HG03135 (cell line): ENCODE measurements around the gene EGFL8.
"Not testable (repeated sequence)": the region's sequence is repeated elsewhere in the genome, so short reads cannot be mapped to it uniquely, and the experiment has no call there.

ENCODE experiments used
- ATAC-seq: cut with Tn5 transposase; IDR thresholded peaks from one replicate; pipeline ENCODE4 v1.9.1; 2021; ENCODE audit warnings: mild to moderate bottlenecking, moderate library complexity; ENCODE audit not compliant: unreplicated experiment

EGFL8 gene

GRCh38 chr6:32164295-32164694 is at the start of gene EGFL8:
TSS of gene EGFL8 (plus strand) at chr6:32164595. CDS start at chr6:32166166, 1,571 bp downstream.
- no peak for ATAC-seq

- ATAC-seq = no peak
These were observed 49.6 kb upstream of the EGFL8 start for GRCh38 chr6:32114796-32115195.

- ATAC-seq = no peak
These were observed 48.8 kb upstream of the EGFL8 start for GRCh38 chr6:32115623-32116022.

- no peak for ATAC-seq
These were observed 47.7 kb upstream of the EGFL8 start for GRCh38 chr6:32116674-32117073.

- no peak for ATAC-seq
These were observed 46.9 kb upstream of the EGFL8 start for GRCh38 chr6:32117461-32117860.

- no peak for ATAC-seq
These were observed 45.4 kb upstream of the EGFL8 start for GRCh38 chr6:32118782-32119628.

- ATAC-seq = no peak
These were observed 43.8 kb upstream of the EGFL8 start for GRCh38 chr6:32120573-32121059.

- ATAC-seq = no peak
These were observed 40.7 kb upstream of the EGFL8 start for GRCh38 chr6:32123681-32124080.

- ATAC-seq = no peak
These were observed 37.5 kb upstream of the EGFL8 start for GRCh38 chr6:32126880-32127279.

GRCh38 chr6:32127409-32127716 is 37.0 kb upstream of the EGFL8 start:
- ATAC-seq = no peak

GRCh38 chr6:32127717-32128592 is 36.4 kb upstream of the EGFL8 start, which contains the start of gene ATF6B:
TSS of gene ATF6B (minus strand) at chr6:32128246. CDS start at chr6:32128207, 39 bp downstream.
- ATAC-seq = peak; percentile 86

- no peak for ATAC-seq
These were observed 35.6 kb upstream of the EGFL8 start for GRCh38 chr6:32128751-32129296.

GRCh38 chr6:32129297-32130088 is 34.9 kb upstream of the EGFL8 start:
- ATAC-seq = no peak

- ATAC-seq = no peak
These were observed 32.9 kb upstream of the EGFL8 start for GRCh38 chr6:32131439-32131948.

- ATAC-seq = no peak
These were observed 32.3 kb upstream of the EGFL8 start for GRCh38 chr6:32132110-32132509.

GRCh38 chr6:32133786-32134185 is 30.6 kb upstream of the EGFL8 start:
- ATAC-seq = no peak

GRCh38 chr6:32137454-32137853 is 26.9 kb upstream of the EGFL8 start:
- no peak for ATAC-seq

GRCh38 chr6:32139590-32139989 is 24.8 kb upstream of the EGFL8 start:
- ATAC-seq = no peak

GRCh38 chr6:32140420-32141046 is 23.9 kb upstream of the EGFL8 start:
- no peak for ATAC-seq

GRCh38 chr6:32144238-32144637 is 20.2 kb upstream of the EGFL8 start:
- ATAC-seq = not testable (repeated sequence)
